ENCODE measurements around the gene CAMK2N2. TPM values are rescaled to one million over a fixed set of nuclear protein-coding genes. Genes with fewer than 3 reads are reported as not detected.

Gene CAMK2N2
- total RNA-seq, 1 experiment from 2014 or later = 0.66 TPM

- intact Hi-C loops (cut with micrococcal nuclease; ENCODE audit: unreplicated experiment) = loop anchor here (1.0 to 2.0 kb wide), 2 partner anchors 15 to 125 kb away; partner anchors contain the start of genes AP2M1 and EIF4G1
- POLR2A ChIA-PET = no interaction called here
- no peaks in the 10 kb centered on the region for H3K4me1 Mint-ChIP-seq (ENCODE audit: low read depth, unreplicated experiment)
These were observed 38.4 kb upstream of the CAMK2N2 start for GRCh38 chr3:184299488-184300377.

DNA sequence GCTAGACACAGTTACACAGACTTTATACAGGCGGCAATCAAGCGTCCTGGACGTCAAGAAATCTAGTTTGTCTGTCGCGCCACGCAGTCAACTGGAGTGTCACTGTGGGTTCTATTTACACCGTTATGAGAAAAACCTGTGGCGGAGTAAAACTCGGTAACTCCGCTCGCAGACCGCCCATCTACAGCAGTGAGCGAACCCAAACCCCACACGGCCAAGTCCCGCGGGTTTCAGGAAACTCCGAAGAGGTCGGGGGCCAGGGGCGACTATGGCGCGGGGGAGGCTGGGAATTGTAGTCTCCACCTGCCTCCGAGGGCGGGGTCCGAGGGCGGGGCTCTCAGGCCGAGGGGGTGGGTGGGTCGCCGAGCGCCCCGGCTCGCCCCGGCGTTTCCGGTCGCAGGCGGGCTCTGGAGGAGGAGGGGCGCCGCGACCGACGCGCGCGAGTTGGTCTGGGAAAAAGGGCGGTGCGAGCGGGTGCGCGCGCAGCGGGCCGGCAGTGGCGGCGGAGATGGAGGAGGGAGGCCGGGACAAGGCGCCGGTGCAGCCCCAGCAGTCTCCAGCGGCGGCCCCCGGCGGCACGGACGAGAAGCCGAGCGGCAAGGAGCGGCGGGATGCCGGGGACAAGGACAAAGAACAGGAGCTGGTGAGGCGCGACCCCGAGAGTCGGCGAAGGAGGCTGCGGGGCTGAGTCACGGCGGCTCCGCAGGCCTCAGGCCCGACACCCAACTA is 37.6 kb upstream of the CAMK2N2 start, which contains the start of gene PSMD2:
Gene PSMD2 (plus strand): TSS at position 483 of the 729 bp plus-strand sequence. CDS start 26 bp downstream, at position 509.
- H3K36me3 ChIP-seq (ENCODE audit: control insufficient read depth, insufficient read depth, low read length) = peaks cover 5% of the 10 kb centered on the region
- Mint-ChIP-seq H3K4me3 (ENCODE audit: unreplicated experiment) (peak within 1 kb of the TSS; percentile 81), H3K9me3 (ENCODE audit: unreplicated experiment) (no peaks in the 10 kb centered on the region), H3K27me3 (ENCODE audit: insufficient read depth, unreplicated experiment) (no peaks in the 10 kb centered on the region), H3K27ac (ENCODE audit: unreplicated experiment) (peak within 1 kb of the TSS; percentile 80), H3K36me3 (ENCODE audit: insufficient read depth, unreplicated experiment) (peaks cover 45% of the 10 kb centered on the region), H3K4me1 (ENCODE audit: low read depth, unreplicated experiment) (no peaks in the 10 kb centered on the region)
- TF ChIP-seq, protein P1, sequence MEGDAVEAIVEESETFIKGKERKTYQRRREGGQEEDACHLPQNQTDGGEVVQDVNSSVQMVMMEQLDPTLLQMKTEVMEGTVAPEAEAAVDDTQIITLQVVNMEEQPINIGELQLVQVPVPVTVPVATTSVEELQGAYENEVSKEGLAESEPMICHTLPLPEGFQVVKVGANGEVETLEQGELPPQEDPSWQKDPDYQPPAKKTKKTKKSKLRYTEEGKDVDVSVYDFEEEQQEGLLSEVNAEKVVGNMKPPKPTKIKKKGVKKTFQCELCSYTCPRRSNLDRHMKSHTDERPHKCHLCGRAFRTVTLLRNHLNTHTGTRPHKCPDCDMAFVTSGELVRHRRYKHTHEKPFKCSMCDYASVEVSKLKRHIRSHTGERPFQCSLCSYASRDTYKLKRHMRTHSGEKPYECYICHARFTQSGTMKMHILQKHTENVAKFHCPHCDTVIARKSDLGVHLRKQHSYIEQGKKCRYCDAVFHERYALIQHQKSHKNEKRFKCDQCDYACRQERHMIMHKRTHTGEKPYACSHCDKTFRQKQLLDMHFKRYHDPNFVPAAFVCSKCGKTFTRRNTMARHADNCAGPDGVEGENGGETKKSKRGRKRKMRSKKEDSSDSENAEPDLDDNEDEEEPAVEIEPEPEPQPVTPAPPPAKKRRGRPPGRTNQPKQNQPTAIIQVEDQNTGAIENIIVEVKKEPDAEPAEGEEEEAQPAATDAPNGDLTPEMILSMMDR (IDR thresholded peaks at IDR 0.05; ENCODE audit: insufficient read depth in 1 of 2, low read depth in 1 of 2, low read length in 1 of 2, severe bottlenecking in 1 of 2, unreplicated experiment in 1 of 2) = no peak
- ChIA-PET CTCF (interaction anchor here (0.6 kb wide), 1 partner anchor 403 kb away, joined by 12 read pairs; no protein-coding TSS in a partner anchor), POLR2A (no interaction called here)
- no TSS peak for BruUV-seq (replicated peaks)
- no peaks in the 10 kb centered on the region for H3K9me3 ChIP-seq
- peaks cover 6% of the 10 kb centered on the region; the same call in 1 of the 2 replicates for H3K4me1 ChIP-seq
- peak within 1 kb of the TSS; percentile 77 for H3K4me3 ChIP-seq (ENCODE audit: low read depth, low read length)
- H3K27me3 ChIP-seq (replicated peaks; ENCODE audit: control insufficient read depth, insufficient read depth, low read length) = no peaks in the 10 kb centered on the region
- DNase-seq = peak; percentile 97
- intact Hi-C loops (cut with micrococcal nuclease; ENCODE audit: unreplicated experiment) = loop anchor here (1.0 to 2.0 kb wide), 3 partner anchors 15 to 124 kb away; partner anchors contain the start of genes AP2M1, EEF1AKMT4 and EIF4G1

More at GRCh38 chr3:184299488-184300377, 38.4 kb upstream of the CAMK2N2 start:
- CTCF ChIA-PET = interaction anchor here (0.6 kb wide), 1 partner anchor 404 kb away, joined by 12 read pairs; no protein-coding TSS in a partner anchor
- Histone ChIP-seq H3K27me3 (replicated peaks; ENCODE audit: control insufficient read depth, insufficient read depth, low read length) (no peaks in the 10 kb centered on the region), H3K36me3 (ENCODE audit: control insufficient read depth, insufficient read depth, low read length) (peaks cover 7% of the 10 kb centered on the region), H3K9me3 (no peaks in the 10 kb centered on the region), H3K4me1 (peaks cover 6% of the 10 kb centered on the region; the same call in 1 of the 2 replicates), H3K4me3 (ENCODE audit: low read depth, low read length) (peak overlapping the region; percentile 77)
- Mint-ChIP-seq H3K27me3 (ENCODE audit: insufficient read depth, unreplicated experiment) (no peaks in the 10 kb centered on the region), H3K27ac (ENCODE audit: unreplicated experiment) (peak overlapping the region; percentile 80), H3K36me3 (ENCODE audit: insufficient read depth, unreplicated experiment) (peaks cover 52% of the 10 kb centered on the region), H3K4me3 (ENCODE audit: unreplicated experiment) (peak overlapping the region; percentile 81), H3K9me3 (ENCODE audit: unreplicated experiment) (no peaks in the 10 kb centered on the region)
- TF ChIP-seq, protein P1 (IDR thresholded peaks at IDR 0.05; ENCODE audit: insufficient read depth in 1 of 2, low read depth in 1 of 2, low read length in 1 of 2, severe bottlenecking in 1 of 2, unreplicated experiment in 1 of 2) = no peak
- BruUV-seq (replicated peaks) = TSS peak; percentile 40
- no peak for DNase-seq

DNA sequence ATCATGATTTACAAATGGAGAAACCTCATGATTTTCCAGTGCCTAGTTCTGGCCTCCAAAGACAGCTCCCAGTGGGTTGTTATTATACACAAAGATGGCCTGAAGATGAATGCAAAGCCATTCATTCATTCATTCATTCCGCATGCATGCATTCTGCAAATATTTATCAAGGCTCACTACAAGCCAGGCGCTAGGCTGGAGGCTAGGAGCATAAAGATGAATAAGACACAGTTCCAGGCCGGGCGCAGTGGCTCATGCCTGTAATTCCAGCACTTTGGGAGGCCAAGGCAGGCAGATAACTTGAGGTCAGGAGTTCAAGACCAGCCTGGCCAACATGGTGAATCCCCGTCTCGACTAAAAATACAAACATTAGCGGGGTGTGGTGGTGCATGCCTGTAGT is 35.3 kb upstream of the CAMK2N2 start:
- Histone ChIP-seq H3K27me3 (replicated peaks; ENCODE audit: control insufficient read depth, insufficient read depth, low read length) (no peaks in the 10 kb centered on the region), H3K9me3 (no peaks in the 10 kb centered on the region), H3K4me1 (peaks cover 6% of the 10 kb centered on the region; the same call in 1 of the 2 replicates), H3K36me3 (ENCODE audit: control insufficient read depth, insufficient read depth, low read length) (no peaks in the 10 kb centered on the region), H3K4me3 (ENCODE audit: low read depth, low read length) (no peak overlapping the region)
- Mint-ChIP-seq H3K4me1 (ENCODE audit: low read depth, unreplicated experiment) (no peaks in the 10 kb centered on the region), H3K36me3 (ENCODE audit: insufficient read depth, unreplicated experiment) (peaks cover 31% of the 10 kb centered on the region), H3K27ac (ENCODE audit: unreplicated experiment) (no peak overlapping the region), H3K4me3 (ENCODE audit: unreplicated experiment) (no peak overlapping the region), H3K27me3 (ENCODE audit: insufficient read depth, unreplicated experiment) (no peaks in the 10 kb centered on the region), H3K9me3 (ENCODE audit: unreplicated experiment) (no peaks in the 10 kb centered on the region)
- intact Hi-C loops (cut with micrococcal nuclease; ENCODE audit: unreplicated experiment) = no loop called here
- CTCF ChIA-PET = no interaction called here
- TF ChIP-seq, protein P1 (IDR thresholded peaks at IDR 0.05; ENCODE audit: insufficient read depth in 1 of 2, low read depth in 1 of 2, low read length in 1 of 2, severe bottlenecking in 1 of 2, unreplicated experiment in 1 of 2) = no peak
- DNase-seq = no peak
- POLR2A ChIA-PET = no interaction called here
- no TSS peak for BruUV-seq (replicated peaks)

All from Caco-2 (cell line).